GM18858 (cell line): ENCODE results near the gene FARS2.
A peak's percentile ranks its signal among the peaks of the same experiment; 100 is the strongest.
"Not testable (repeated sequence)": the region's sequence is repeated elsewhere in the genome, so short reads cannot be mapped to it uniquely, and the experiment has no call there.

Source experiments
- ATAC-seq: cut with Tn5 transposase; IDR thresholded peaks from one replicate; pipeline ENCODE4 v1.9.1; 2021; ENCODE audit not compliant: unreplicated experiment

The FARS2 gene

DNA sequence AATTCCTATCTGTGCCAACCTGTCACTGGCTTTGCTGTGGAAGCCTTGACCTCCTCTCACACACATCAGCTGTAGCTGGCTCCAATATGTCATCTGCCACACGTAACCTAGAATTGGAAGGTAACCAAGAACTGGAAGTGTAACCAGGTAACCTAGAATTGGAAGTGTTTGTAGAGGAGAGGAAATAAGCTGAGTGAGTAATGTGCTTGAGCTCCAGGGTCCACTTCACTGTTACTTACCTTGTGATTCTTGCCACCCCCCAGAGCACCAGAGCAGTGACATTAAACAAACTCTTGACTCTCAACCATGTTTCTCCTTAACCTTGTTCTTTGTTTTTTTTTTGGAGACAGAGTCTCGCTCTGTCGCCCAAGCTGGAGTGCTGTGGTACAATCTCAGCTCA lies 394.9 kb downstream of the FARS2 start:
- no peak for ATAC-seq

DNA sequence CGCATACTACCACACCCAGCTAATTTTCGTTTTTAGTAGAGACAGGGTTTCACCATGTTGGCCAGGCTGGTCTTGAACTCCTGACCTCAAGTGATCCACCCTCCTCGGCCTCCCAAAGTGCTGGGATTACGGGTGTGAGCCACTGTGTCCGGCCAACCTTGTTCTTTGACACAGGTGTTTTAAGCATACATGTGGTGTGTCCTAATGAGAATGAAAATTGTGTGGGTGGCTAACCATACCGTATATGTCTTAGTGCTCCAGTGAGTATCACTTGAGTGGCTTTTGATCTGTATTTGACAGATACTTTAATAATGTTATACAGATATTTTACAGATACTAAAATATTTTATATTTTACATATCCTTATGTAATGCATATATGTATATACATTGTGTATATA lies 395.4 kb downstream of the FARS2 start:
- ATAC-seq, result not testable (repeated sequence)

DNA sequence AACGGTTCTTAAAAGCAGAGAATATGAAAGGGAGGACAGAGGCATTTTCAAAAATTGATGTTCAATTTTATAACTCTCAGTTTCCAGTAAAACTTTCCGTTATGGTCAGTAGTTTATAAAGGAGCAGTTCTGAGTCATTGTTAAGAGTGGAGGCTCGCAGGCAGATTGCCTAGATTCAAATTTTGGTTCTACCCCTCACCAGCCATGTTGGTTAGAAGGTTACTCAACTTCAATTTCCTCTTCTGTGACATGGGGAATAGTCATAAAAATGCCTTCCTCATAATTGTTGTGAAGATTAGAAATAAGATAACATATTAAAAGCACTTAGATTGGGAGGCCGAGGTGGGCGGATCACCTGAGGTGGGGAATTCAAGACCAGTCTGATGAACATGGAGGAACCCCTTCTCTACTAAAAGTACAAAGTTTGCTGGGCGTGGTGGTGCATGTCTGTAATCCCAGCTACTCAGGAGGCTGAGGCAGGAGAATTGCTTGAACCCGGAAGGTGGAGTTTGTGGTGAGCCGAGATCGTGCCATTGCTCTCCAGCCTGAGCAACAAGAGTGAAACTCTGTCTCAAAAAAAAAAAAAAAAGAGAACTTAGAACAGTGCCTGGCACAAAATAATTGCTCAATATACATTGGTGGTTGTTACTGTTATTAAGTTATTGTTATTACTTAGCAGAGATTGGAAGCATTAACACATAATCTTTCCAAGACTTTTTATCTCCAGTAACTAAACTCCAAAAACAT lies 396.5 kb downstream of the FARS2 start:
- no peak for ATAC-seq

DNA sequence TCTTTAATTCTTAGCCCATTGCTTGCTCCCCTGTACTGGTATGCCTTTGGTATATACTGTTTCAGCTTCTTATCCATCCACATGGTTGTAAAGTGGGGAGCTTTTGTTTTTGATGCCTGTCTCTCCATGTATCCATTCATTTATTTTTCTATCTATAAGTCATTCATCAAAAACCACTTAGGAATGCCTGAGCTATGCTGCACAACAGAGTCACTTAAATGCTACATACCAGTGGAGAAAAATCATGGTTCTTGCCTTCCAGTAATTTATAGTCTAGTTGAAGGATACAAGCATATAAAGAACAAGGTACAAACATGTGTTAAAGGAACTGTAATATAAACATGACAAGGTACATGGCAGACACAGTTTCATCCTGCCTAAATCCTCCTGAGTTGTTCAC lies 398.2 kb downstream of the FARS2 start:
- ATAC-seq, result no peak

DNA sequence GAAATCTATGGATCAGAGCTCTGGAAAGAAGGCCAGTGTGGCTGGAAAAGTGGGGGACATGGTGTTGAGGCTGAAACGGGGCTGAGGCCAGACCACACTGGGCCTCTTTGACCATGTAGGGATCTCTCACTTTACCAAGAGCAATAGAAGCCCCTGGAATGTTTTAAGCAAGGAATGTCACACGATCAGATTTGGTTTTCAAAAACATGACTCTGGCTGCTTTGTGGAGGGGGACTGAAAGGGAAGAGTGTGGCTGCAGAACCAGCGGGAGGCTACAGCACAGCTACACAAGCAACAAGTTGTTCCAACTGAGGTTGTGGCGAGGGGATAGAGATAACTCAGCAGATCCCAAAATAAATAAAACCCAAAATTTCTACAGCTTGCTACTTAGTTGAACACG lies 399.5 kb downstream of the FARS2 start:
- ATAC-seq, result no peak

DNA sequence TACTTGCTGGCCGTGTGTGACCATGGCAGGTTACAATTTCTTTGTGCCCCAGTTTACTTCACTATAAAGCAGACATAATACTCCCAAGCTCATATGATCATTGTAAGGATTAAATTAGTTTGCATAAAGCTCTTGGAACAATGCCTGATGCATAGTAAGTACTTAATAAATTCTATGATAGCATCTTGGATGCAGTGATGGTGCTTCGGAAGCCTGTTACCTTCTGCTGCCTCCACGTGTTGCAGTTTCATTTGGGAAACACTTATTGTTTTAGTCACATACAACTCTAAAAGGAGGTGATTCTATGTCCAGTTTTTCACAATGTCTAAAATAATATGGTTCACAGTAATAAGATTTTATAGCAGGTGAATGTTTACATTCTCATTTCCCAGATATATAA lies 401.5 kb downstream of the FARS2 start:
- no peak for ATAC-seq

DNA sequence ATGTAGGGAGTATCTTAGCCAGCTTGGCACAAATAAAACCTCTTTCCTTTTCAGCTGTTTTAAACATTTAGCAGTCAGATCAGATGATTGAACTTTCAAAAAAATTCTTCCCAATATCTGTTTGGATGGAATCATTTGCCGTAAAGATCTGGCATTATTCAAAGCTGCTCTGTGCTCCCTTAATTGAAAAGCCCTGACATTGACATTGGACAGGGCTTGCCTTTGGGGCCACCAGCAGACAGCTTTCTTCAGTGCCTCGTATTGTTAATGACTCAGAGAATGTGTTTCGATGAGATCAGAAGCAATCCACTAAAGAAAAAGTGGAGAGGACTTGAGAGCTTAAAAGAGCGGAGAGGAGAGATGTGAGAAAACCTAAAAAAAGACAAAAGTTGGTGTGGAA lies 401.9 kb downstream of the FARS2 start:
- no peak for ATAC-seq

DNA sequence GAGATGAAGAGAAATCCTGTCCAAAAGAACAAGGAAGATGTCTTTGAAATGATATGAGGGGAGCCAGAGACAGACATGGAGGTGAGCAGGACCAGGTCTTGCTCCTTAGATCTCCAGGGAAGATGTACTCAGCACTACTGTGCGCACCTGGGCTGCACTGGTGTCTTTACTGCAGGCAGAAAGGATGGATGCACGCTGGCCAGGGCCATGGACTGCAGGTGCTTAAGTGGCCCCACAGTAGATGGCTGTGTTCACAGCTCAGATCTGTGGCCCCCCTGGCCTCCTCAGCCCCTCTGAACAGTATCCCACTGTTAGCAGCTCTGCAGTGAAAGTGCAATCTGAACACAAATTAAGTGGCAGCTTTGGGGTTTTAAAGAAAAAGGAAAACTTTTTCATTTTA lies 402.4 kb downstream of the FARS2 start:
- no peak for ATAC-seq

DNA sequence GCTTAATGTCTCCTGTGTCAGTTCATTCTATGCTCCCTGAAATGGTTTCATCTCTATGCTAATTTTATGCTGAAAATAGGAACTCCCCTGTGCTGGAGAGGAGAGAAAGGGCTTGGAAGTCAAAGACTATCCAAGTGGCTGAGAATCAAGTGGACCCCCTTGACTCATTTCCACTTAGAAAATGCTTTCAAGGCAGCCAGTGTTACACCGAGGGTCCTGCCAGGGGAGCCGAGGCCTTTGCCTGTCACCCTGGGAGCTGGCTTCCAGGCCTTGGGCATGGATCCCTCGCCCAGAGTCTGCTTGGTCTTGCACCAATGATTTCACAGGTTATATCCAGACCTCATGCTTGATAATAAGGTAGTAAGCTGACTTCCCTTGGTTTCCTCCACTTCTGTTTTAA lies 402.8 kb downstream of the FARS2 start:
- ATAC-seq, result no peak

DNA sequence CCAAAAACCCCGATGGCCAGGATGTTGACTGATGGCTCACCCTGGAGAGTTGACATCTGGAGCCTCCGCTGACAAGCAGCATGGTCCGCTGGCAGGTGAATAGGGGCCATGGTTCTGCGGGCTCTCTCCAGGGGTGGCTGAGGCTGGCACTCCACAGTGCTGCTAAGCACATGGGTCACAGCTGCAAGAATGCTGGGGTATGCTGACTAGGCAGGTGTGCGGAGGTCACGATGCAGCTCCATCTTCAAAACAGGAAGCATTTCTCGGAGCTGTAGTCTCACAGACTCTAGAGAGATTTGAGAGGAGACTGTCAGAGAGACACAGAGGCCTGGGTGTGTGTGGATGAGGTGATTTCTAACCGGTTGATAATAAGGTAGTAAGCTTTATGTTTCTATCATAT lies 403.9 kb downstream of the FARS2 start:
- ATAC-seq, result no peak

DNA sequence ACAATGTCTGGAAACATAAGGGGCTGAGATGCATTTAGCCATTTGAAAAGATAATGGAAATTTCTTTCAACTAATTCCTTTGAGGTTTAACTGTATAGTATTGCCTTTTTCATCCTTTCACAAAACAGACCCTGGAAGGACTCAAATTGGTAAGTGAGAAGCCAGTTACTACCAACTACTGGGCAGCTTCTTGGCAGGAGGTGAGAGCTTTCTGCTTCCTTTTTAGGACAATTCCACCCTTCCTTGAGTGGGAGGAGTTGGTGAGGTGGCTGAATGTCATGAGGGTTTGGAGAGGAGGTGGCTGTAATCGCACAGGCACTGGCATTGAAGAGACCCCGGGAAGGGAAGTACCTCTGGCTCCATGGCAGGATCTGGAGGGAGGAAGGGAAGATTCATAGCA lies 404.4 kb downstream of the FARS2 start:
- ATAC-seq, result no peak

DNA sequence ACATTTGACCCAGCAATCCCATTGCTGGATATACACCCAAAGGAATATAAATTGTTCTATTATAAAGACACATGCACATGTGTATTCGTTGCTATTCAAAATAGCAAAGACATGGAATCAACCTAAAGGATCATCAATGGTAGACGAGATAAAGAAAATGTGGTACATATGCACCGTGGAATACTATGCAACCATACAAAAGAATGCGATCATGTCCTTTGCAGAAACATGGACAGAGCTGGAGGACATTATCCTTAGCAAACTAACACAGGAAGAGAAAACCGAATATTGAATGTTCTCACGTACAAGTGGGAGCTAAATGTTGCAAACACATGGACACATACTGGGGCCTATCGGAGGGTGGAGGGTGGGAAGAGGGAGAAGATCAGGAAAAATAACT lies 405.4 kb downstream of the FARS2 start:
- ATAC-seq, result no peak

DNA sequence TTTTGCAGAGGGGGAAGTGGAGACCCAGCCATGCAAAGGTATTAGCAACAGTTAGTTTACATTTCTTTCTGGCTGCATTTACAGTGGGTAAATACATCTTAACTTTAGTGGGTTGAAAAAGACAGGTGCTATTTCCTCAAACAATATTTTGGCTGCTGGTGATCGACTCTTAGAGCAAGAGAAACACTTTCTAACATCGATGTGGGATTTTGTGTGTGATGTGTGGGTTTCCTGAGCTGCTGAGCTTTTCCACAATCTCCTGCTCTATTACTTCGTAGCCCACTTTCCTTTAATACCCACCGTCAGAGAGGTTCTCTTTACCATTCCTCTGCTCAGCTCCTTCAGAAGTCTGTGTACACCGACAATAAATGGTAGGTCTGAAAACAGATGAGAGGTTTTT lies 406.4 kb downstream of the FARS2 start:
- ATAC-seq, result no peak

DNA sequence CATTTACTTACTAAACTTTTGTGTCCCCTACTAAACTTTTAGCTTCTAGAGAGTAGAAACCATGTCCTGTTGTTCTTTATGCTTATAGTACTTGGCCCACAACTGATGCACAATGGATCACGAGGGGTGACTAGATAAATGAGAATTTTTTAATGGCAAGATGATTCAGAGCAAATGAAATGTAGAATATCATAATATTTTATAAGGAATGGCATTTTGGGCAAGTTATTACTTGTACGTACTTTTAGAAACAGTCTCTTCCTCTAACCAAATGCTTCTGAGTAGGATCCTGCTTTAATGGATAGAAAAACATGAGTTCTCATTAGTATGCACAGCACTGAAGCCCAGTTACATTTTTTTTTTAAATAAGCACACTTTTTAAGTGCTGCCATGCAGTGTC lies 409.1 kb downstream of the FARS2 start:
- ATAC-seq, result no peak

DNA sequence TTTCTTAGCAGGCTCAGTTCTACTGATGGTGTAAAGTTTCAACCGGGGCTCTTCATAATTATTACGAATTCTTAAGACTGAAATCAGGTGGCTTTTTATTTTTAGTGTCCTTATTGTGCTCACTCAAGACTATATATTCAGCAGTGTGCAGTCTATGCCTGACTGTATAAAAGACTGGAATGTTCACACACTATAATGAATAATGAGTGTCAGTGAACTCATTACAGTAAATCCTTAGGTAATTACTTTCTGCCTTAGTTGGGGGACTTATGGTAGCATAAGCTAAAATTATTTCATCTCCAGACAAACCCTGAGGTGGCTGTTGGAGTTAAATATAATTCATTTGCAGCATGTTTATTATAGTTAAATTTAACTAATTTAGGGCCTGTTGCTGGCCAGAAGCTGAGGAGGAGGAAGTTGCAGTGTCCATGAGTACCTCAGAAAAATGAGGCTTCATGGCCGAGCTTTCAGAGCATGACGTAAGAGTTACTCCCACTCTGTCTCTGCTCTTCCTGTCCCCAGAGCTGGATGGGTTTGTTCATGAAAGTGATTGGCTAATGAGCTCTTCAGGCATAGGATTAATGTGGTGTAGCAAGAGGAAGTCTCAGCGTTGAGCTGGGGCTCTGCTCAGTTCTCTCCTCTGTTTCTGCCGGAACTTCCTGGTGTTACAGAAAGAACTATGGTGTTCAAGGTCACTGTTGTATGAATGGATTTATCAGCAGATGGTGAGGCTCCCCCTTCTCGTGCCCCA lies 409.7 kb downstream of the FARS2 start:
- peak; percentile 42 for ATAC-seq

DNA sequence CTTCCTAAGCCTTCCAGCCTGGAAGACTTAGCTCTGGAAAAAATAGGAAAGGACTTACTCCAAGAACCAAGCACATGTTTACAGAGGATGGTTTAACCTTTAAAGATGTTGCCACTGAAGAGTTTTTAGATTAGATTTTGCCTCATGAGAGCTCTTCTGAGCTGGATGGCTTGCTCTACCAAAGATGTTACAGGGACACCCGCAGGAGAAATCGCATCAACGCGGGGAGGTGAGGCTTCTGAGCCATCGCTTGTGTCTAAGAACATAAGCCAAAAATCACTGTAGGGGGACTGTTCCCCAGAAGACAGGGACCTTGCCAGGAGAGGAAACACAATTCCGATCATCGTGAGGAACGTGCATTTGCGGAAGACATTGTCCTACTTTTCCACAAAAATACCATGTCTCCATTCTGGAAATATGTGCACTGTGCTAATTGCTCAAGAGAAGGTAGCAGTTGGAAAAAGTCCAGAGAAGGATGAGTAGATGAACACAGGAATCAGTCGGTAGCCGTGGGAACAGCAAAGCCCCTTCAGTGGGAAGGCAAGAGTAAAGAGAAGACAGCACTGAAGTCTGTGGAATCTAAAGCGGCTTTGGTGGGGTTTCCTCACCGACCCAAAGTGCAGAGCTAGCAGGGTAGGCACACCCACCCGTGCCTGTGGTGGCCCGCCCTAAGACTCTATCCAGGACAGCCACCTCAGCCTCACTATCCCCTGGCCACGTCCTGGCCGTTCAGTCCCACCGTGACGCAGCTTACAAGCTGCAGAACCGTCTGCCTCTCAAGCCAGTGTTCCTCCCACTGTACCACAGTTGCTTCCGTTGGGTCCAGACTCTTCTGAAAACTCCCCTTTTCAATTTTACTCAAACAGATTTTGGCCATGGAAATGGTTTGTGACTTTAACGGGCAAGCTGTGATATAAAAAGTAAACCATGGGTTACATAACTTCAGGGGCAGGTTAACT lies 410.6 kb downstream of the FARS2 start:
- ATAC-seq, result no peak

DNA sequence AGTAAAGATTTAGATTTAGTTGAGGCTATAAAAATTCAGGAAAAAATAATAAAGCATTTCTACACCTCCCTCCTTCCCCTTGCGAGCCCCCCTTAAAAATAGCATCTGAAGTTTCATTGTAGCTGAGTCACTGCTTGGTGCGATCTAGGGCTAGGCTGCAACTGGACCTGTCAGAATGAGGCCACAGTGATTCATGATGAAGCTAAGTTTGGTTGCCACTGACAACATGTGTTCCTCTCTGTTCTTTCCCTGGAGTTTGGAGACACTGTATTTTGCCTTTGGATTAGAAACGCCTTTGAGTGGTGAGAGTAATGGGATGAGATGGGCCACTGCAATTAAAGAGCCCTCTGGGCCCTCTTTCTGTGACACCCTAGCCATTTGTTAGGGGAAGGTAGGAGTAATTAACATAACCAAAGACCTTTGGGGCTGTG lies 411.3 kb downstream of the FARS2 start:
- no peak for ATAC-seq

DNA sequence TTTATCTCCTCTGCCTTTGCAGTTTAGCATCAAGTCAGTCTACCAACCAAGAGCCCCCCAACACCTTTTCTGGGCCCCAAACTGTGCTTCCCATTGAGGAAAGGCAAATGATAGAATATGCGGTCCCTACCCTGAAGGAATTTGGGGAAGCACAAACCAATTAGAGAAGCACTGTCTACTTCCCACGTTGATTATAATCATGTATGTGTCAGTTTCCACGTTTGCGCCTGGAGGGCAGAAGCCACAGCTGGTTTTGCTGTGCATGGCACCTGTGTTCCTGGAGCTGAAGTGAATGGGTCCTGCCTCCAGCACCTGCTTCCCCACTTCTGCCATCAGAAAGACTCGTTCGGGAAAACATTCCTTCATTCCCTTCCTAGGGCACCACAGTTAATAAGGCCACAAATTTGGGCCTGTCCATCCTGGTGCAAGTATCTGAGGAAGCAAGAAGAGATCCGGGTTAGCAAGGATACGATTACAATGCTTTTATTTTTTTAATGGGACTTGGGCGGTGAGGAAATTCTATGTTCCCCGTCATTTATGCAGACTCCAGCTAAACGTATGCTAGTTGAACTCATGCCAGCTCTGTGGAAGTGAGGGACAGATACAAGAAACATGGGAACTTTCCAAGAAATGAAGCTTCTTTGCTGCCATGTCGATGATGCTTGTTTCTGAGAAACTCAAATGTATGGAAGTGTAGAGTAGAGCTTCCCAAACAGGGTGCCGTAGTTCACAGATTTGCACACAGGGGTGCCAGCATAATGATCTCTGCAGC lies 411.9 kb downstream of the FARS2 start:
- ATAC-seq, result no peak

DNA sequence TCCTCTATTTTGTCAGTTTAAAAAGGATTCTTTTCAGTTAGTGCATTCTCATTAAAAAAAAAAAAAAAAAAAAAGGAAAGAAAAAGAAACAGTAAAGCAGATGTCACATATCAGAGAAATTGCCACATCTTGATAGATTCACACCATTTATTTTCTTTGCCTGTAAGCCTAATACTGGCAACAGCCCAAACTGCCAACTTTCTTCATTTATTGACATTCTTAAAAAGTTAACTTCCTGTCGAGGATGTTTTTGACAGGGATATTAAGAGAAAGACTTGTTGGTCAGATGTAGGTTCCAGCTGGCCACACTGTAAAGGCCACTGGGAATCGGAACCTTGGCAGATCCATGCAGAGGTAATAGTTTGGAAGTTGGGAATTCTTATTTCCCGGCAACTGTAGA lies 412.8 kb downstream of the FARS2 start:
- ATAC-seq, result no peak

DNA sequence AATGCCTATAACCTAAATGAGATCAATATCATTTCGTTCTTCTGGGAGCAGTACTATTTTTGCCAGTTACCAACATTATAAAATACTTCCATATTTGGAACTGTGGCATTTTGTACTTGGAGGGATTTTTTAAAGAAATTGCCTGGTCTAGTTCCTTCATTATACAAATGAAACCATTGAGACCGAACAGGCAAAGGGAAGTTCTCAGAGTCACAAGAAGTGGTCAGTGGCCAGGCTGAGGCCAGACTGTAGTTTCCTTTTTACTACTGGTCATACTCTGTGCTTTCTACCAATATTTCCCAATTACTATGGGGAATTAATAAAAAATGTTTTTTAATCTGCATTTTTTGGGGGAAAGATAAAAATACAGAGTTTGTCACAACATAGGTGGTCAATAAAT lies 413.4 kb downstream of the FARS2 start:
- ATAC-seq, result no peak

DNA sequence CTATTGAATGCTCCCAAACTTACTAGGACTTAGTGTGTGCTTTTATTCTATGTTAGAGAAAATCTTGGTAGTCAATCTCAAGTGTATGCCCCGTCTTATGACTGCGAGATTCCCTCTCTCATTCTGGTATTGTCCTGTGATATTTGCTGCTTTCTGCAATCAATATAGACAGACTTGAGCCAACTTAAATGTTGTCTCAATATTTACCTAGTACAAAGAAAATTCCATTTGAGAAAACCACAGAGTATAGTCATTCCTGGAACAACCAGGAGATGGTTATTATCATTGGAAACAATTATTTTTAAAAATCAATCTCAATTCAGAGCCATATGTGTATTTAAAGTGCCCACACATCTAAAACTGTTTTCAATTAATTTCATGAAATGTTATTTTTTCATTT lies 415.4 kb downstream of the FARS2 start:
- ATAC-seq, result no peak
